BLaER1 (cell line): ENCODE results near the gene TBX5.

Experiments used
- H3K27ac ChIP-seq: shearing (Covaris generic); formaldehyde crosslinking; 2 replicates; pipeline ENCODE4 v1.8.1; 2022
- H3K27me3 ChIP-seq: shearing (Covaris generic); formaldehyde crosslinking; 2 replicates; pipeline ENCODE4 v1.8.1; 2022
- H3K36me3 ChIP-seq: shearing (Covaris generic); formaldehyde crosslinking; 2 replicates; pipeline ENCODE4 v1.8.1; 2022
- H3K4me1 ChIP-seq: shearing (Covaris generic); formaldehyde crosslinking; 2 replicates; pipeline ENCODE4 v1.8.1; 2022
- H3K4me2 ChIP-seq: shearing (Covaris generic); formaldehyde crosslinking; 2 replicates; pipeline ENCODE4 v1.8.1; 2022
- H3K4me3 ChIP-seq: shearing (Covaris generic); formaldehyde crosslinking; 2 replicates; pipeline ENCODE4 v1.8.1; 2022
- H3K9ac ChIP-seq: shearing (Covaris generic); formaldehyde crosslinking; 2 replicates; pipeline ENCODE4 v1.8.1; 2022
- H3K9me3 ChIP-seq: shearing (Covaris generic); formaldehyde crosslinking; 2 replicates; pipeline ENCODE4 v1.8.1; 2022
- H4K20me1 ChIP-seq: shearing (Covaris generic); formaldehyde crosslinking; 2 replicates; pipeline ENCODE4 v1.8.1; 2022
- Cebpa-rat ChIP-seq: shearing (Covaris generic); IDR thresholded peaks from 2 replicates; pipeline ENCODE4 v1.8.1; 2022

The TBX5 gene

DNA sequence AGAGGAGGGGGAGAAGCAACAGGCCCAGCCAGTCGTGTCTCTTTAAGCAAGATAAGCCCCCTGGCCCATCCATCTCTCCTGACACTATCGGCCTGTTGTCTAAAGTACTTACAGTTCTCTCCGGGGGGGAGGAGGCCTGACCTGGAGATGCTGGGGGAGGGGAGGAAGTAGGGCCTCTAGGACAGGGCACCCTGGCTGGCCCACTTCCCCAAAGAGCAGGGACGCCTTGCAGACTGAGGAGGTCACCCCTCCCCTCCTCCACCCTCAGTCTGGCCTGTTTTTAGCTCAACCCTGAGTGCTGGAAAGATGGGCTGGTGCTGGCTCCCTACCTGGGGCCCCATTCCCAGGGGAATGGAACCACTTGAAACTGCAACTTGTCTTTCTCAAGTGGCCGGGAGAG is 70.3 kb downstream of the TBX5 start:
- Histone ChIP-seq H3K27ac (no peak overlapping the region), H3K27me3 (no peaks in the 10 kb centered on the region), H3K9me3 (no peaks in the 10 kb centered on the region), H3K4me2 (no peak overlapping the region), H3K9ac (no peak overlapping the region), H3K4me3 (no peak overlapping the region), H3K4me1 (no peaks in the 10 kb centered on the region), H4K20me1 (no peaks in the 10 kb centered on the region), H3K36me3 (no peaks in the 10 kb centered on the region)
- TF ChIP-seq Cebpa-rat: no peak

DNA sequence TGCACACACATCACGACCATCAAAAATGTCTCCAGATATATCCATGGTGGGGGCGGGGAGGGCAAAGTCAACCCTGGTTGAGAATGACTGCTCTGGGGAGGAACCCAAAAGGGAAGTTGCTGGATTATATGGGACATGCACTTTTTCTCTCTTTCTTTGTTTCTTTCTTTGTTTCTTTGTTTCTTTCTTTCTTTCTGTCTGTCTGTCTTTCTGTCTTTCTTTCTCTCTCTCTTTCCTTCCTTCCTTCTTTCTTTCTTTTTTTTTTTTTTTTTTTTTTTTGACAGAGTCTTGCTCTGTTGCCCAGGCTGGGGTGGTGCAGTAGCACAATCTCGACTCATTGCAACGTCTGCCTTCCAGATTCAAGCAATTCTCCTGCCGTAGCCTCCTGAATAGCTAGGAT is 71.5 kb downstream of the TBX5 start:
- H3K27me3 ChIP-seq: no peaks in the 10 kb centered on the region
- TF ChIP-seq Cebpa-rat: no peak
- no peaks in the 10 kb centered on the region for H3K4me1 ChIP-seq
- H3K27ac ChIP-seq: no peak overlapping the region
- no peaks in the 10 kb centered on the region for H3K36me3 ChIP-seq
- no peak overlapping the region for H3K9ac ChIP-seq
- no peaks in the 10 kb centered on the region for H3K9me3 ChIP-seq
- no peak overlapping the region for H3K4me2 ChIP-seq
- H3K4me3 ChIP-seq: no peak overlapping the region
- H4K20me1 ChIP-seq: no peaks in the 10 kb centered on the region

DNA sequence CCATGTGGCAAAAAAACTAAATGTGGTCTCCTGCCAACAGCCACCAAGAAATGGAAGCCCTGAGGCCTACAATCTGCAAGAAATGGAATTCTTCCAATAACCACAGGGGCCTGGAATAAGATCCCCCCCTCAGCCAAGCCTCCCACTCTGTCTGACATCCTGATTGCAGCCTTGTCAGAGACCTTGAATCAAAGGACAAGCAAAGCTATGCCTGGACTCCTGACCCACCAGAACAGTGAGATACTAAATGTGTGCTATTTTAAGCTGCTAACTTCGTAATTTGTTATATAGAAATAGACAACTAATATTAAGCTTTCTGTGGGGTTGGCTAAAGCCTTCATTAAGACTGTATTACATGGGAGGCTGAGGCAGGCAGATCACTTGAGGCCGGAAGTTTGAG is 77.7 kb downstream of the TBX5 start:
- Histone ChIP-seq H3K9ac (no peak overlapping the region), H3K9me3 (no peaks in the 10 kb centered on the region), H4K20me1 (no peaks in the 10 kb centered on the region), H3K4me1 (no peaks in the 10 kb centered on the region), H3K4me2 (no peak overlapping the region), H3K4me3 (no peak overlapping the region), H3K36me3 (no peaks in the 10 kb centered on the region), H3K27me3 (no peaks in the 10 kb centered on the region), H3K27ac (no peak overlapping the region)
- no peak for TF ChIP-seq Cebpa-rat

DNA sequence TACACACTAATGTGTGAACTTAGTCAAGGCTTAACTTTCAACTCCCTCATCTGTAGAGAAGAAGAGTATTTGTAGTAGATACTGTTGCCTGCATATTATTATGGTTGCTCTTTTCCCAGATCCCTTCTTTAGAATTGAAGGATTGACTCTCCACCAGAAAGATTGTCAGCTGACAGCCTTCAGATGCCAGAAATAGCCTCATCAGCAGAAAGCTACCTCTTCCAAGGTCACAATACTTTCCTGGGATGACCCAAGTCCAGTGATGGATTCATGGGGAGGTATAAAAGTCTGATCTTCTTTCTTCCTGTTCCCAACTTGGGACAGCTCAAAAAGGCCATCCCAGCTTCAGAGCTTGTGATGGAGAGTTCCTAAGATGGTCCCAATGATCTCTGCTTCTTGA is 78.2 kb downstream of the TBX5 start:
- H4K20me1 ChIP-seq: no peaks in the 10 kb centered on the region

DNA sequence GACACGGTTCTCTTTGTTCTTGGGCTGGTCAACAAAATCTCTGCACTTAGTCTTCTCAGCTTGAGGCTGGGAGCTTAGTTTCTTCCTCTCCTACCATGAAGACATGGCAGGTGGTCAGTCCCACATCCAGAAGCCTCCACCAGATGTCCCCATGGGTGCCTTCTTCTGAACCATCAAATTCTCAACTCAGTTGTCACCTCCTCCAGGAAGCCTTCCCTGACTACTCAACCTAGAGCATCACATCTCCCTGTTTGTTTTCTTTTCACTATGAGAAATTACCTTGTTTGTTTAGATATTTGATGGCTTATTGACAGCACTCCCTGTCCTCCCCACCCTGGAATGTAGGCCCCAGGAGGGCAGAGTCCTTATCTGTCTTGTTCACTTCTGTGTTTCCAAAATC is 84.4 kb downstream of the TBX5 start:
- H4K20me1 ChIP-seq: no peaks in the 10 kb centered on the region
- H3K27ac ChIP-seq: no peak overlapping the region
- no peak overlapping the region for H3K4me2 ChIP-seq
- H3K4me3 ChIP-seq: no peak overlapping the region
- H3K9ac ChIP-seq: no peak overlapping the region
- no peaks in the 10 kb centered on the region for H3K36me3 ChIP-seq
- no peaks in the 10 kb centered on the region for H3K27me3 ChIP-seq
- H3K4me1 ChIP-seq: no peaks in the 10 kb centered on the region
- TF ChIP-seq Cebpa-rat: no peak
- H3K9me3 ChIP-seq: no peaks in the 10 kb centered on the region

More for the DNA sequence above, 78.2 kb downstream of the TBX5 start:
- Histone ChIP-seq H3K27ac (no peak overlapping the region), H3K27me3 (no peaks in the 10 kb centered on the region), H3K9ac (no peak overlapping the region), H3K4me3 (no peak overlapping the region), H3K4me1 (no peaks in the 10 kb centered on the region), H3K9me3 (no peaks in the 10 kb centered on the region), H3K36me3 (no peaks in the 10 kb centered on the region), H3K4me2 (no peak overlapping the region)
- TF ChIP-seq Cebpa-rat: no peak

DNA sequence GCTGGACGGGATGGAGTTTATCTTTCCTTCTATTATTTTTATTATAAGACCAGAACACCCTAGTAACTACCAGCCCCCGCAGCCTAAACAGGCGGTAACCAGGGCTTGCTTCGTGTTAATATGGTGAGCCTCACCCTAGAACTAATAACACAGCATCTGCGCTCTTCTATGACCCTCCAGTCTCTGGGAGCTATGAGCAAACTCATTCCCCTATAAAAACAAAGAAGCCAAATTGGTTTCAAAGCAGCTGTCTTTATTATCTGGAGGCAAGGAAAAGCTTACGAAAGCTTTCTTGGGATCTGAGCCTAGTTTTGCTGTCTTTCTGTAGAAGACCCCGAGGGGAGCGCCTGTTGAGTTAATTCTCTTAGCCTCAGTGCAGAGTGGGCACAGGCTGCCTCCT is 85.0 kb downstream of the TBX5 start:
- Histone ChIP-seq H3K9ac (no peak overlapping the region), H3K27me3 (no peaks in the 10 kb centered on the region), H3K27ac (no peak overlapping the region), H3K4me3 (no peak overlapping the region), H3K9me3 (no peaks in the 10 kb centered on the region), H3K4me1 (no peaks in the 10 kb centered on the region), H3K4me2 (no peak overlapping the region), H4K20me1 (no peaks in the 10 kb centered on the region), H3K36me3 (no peaks in the 10 kb centered on the region)
- no peak for TF ChIP-seq Cebpa-rat

DNA sequence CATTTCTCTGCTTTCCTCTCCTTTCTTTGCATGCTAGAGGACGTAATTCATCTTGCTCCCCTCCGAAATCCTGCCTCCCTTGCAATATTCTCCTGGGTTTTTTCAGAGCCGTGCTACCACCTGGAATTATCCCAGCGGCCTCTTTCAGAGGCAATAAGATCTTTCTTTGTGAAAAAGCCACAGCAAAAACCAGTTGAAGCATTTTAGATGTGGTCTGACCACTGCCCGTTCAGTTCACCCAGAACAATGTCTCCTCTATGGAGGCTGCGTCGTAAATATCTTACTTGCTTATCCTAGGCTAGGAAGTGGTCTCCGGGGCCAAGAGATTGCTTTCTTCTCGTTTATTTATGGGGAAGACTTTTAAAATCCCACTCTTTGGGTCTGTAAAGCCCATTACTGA is 85.8 kb downstream of the TBX5 start:
- Histone ChIP-seq H4K20me1 (no peaks in the 10 kb centered on the region), H3K4me3 (no peak overlapping the region), H3K9ac (no peak overlapping the region), H3K4me1 (no peaks in the 10 kb centered on the region), H3K9me3 (no peaks in the 10 kb centered on the region), H3K27ac (no peak overlapping the region), H3K27me3 (no peaks in the 10 kb centered on the region), H3K4me2 (no peak overlapping the region), H3K36me3 (no peaks in the 10 kb centered on the region)
- no peak for TF ChIP-seq Cebpa-rat

DNA sequence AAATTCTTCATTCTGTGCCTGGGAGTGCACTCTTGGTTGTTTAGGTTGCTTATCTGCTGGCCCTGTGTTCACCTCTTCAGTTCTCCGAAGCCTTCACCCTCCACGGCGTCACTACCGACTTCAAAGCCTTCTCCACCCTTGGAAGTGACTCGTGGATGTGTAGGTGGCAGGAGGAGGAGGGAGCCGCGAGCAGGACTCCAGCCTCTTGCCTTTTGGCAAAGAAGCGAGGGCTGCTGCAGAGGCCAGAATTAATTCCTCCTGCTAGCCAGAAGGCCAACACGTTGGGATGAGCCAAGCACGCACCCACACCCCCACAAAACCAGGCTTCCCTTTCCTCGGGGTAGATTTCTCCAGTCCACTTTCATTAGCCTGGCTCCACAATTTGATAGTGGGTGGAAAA is 86.5 kb downstream of the TBX5 start:
- no peak for TF ChIP-seq Cebpa-rat
- no peak overlapping the region for H3K4me3 ChIP-seq
- H3K4me2 ChIP-seq: no peak overlapping the region
- H3K9ac ChIP-seq: no peak overlapping the region
- H3K9me3 ChIP-seq: no peaks in the 10 kb centered on the region
- H3K27me3 ChIP-seq: no peaks in the 10 kb centered on the region
- H3K27ac ChIP-seq: no peak overlapping the region
- no peaks in the 10 kb centered on the region for H4K20me1 ChIP-seq
- no peaks in the 10 kb centered on the region for H3K36me3 ChIP-seq
- H3K4me1 ChIP-seq: no peaks in the 10 kb centered on the region

DNA sequence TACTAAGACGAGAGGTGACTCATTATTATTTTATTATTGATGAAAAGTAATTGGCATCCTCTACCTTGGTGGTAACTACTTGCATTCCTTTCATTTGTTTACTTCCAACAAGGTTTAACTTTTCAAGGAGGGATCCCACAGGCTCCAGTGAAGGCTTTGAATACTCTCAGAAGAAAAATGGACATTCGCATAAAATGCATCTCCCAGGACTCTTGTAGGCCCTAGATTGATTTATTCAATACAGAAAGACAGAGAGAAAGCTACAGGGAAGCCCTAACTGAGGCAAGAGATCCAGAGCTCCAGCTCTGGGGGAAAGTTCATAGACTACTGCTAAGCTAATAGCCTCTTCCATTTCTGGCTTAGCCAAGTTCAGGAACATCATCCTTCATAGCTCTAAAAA is 87.0 kb downstream of the TBX5 start:
- H3K4me2 ChIP-seq: no peak overlapping the region
- no peak overlapping the region for H3K27ac ChIP-seq
- no peaks in the 10 kb centered on the region for H3K9me3 ChIP-seq
- H4K20me1 ChIP-seq: no peaks in the 10 kb centered on the region
- no peaks in the 10 kb centered on the region for H3K27me3 ChIP-seq
- no peak for TF ChIP-seq Cebpa-rat
- H3K4me1 ChIP-seq: no peaks in the 10 kb centered on the region
- no peaks in the 10 kb centered on the region for H3K36me3 ChIP-seq
- H3K4me3 ChIP-seq: no peak overlapping the region
- no peak overlapping the region for H3K9ac ChIP-seq

DNA sequence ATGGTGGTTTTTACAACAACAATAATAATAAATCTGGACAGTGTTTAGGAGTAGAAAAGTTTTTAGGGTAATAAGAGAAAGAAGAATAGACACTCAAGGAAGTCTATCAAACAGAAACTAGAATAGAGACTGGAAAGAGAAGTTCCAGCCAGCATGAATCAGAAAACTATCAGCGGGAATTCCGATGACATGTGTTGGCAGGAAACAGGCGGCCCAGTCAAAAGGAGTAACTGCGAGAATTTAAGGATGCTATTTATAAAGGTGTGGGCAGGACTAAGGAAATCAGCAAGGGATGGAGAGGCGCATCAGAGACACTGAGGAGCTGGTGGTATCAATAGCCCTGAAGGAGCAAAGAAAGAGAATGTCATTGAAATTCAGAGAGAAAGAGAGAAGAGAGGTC is 89.9 kb downstream of the TBX5 start:
- Histone ChIP-seq H3K36me3 (no peaks in the 10 kb centered on the region), H3K27ac (no peak overlapping the region), H3K9ac (no peak overlapping the region), H3K9me3 (no peaks in the 10 kb centered on the region), H3K4me1 (no peaks in the 10 kb centered on the region), H3K4me3 (no peak overlapping the region), H4K20me1 (no peaks in the 10 kb centered on the region), H3K27me3 (no peaks in the 10 kb centered on the region), H3K4me2 (no peak overlapping the region)
- TF ChIP-seq Cebpa-rat: no peak

DNA sequence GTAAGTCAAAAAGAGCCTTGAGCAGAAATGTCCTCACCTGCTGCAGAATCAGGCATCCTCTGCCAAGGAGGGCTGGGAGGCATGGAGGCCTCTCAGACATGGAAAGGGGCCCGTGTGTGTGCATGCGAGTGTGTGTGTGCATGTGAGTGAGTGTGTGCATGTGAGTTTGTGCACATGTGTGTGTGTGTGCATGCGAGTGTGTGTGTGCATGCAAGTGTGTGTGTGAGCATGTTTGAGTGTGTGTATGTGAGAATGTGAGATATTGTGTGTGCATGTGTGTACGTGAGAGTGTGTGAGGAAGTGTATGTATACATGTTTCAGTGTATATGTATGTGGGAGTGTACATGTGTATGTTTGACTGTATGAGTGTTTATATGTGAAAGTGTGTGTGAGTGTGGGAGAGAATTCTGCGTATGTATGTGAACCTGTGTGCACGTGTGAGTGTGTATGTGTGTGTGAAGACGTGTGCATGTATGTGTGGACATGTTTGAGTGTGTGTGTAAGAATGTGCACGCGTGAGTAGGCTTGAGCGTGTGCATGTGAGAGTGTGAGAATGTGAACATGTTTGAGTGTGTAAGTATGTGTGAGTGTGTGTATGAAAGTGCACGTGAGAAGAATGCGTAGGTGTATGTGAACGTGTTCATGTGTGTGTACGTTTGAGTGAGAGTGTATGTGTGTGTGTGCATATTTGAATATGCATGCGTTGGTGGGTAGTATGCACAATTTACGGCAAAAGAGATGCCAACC is 90.8 kb downstream of the TBX5 start:
- Histone ChIP-seq H3K27ac (no peak overlapping the region), H3K27me3 (no peaks in the 10 kb centered on the region), H3K4me2 (no peak overlapping the region), H3K4me3 (no peak overlapping the region), H3K36me3 (no peaks in the 10 kb centered on the region), H3K4me1 (no peaks in the 10 kb centered on the region), H4K20me1 (no peaks in the 10 kb centered on the region), H3K9ac (no peak overlapping the region), H3K9me3 (no peaks in the 10 kb centered on the region)
- no peak for TF ChIP-seq Cebpa-rat
